GM12878 (cell line): Measurements from ENCODE around the gene C1QBP. TPM values are rescaled to one million over a fixed set of nuclear protein-coding genes. Genes with fewer than 3 reads are reported as not detected.

Experiments
- CBX5 ChIP-seq: sonication (generic); IDR thresholded peaks from 2 replicates; pipeline ENCODE4 v1.6.1; 2016; ENCODE audit warnings: low read depth, moderate library complexity, mild to moderate bottlenecking, inconsistent platforms
- FOXK2 ChIP-seq: fragments of 450-650 bp; IDR thresholded peaks from 2 replicates; pipeline ENCODE4 v1.6.1; 2017; ENCODE audit warnings: mild to moderate bottlenecking, moderate library complexity
- HDAC2 ChIP-seq: fragments of 200-600 bp; sonication (generic); IDR thresholded peaks from 2 replicates; pipeline ENCODE4 v1.6.1; 2017
- IKZF2 ChIP-seq, 2 experiments: fragments of 450-650 bp; IDR thresholded peaks; 2 replicates each; pipeline ENCODE4 v1.6.1; 2017; ENCODE audit warnings: mild to moderate bottlenecking in 2 of 2, moderate library complexity in 2 of 2
- IRF4 ChIP-seq: IDR thresholded peaks from 2 replicates; pipeline ENCODE4 v1.6.1; 2011; ENCODE audit warnings: low read depth, low read length
- NFXL1 ChIP-seq: fragments of 450-650 bp; IDR thresholded peaks from 2 replicates; pipeline ENCODE4 v1.6.1; 2017; ENCODE audit warnings: antibody characterized with exemption, mild to moderate bottlenecking, borderline replicate concordance
- NR2C2 ChIP-seq: IDR thresholded peaks from 2 replicates; pipeline ENCODE4 v1.6.1; 2011; ENCODE audit warnings: borderline replicate concordance, low read depth; ENCODE audit not compliant: control insufficient read depth, insufficient read length
- POU2F2 ChIP-seq: IDR thresholded peaks from 3 replicates; pipeline ENCODE4 v1.6.1; 2011; ENCODE audit warnings: low read depth, mild to moderate bottlenecking, low read length, borderline replicate concordance
- SIN3A ChIP-seq: IDR thresholded peaks from 2 replicates; pipeline ENCODE4 v1.6.1; 2012; ENCODE audit warnings: low read depth, low read length, improper control_type of control experiment
- SMC3 ChIP-seq: IDR thresholded peaks from 2 replicates; pipeline ENCODE4 v1.6.1; 2011; ENCODE audit warnings: low read length, improper control_type of control experiment, borderline replicate concordance
- SP1 ChIP-seq: IDR thresholded peaks from one replicate; pipeline ENCODE4 v1.6.1; 2011; ENCODE audit warnings: low read depth, low read length
- SRF ChIP-seq, 2 experiments: IDR thresholded peaks; 2 replicates each; pipeline ENCODE4 v1.6.1; 2011; ENCODE audit warnings: low read depth in 2 of 2, low read length in 2 of 2, mild to moderate bottlenecking in 1 of 2, moderate library complexity in 1 of 2
- SUZ12 ChIP-seq: fragments of 200-600 bp; sonication (generic); IDR thresholded peaks from one replicate; pipeline ENCODE4 v1.6.1; 2018; ENCODE audit warnings: antibody characterized with exemption, mild to moderate bottlenecking; ENCODE audit not compliant: unreplicated experiment
- TBL1XR1 ChIP-seq: IDR thresholded peaks from 2 replicates; pipeline ENCODE4 v1.6.1; 2012; ENCODE audit warnings: low read depth, low read length, improper control_type of control experiment
- ZBTB40 ChIP-seq: fragments of 450-650 bp; IDR thresholded peaks from 2 replicates; pipeline ENCODE4 v1.6.1; 2016; ENCODE audit warnings: mild to moderate bottlenecking, moderate library complexity, borderline replicate concordance
- ZNF274 ChIP-seq: IDR thresholded peaks from one replicate; pipeline ENCODE4 v1.8.0; 2011; ENCODE audit not compliant: insufficient read length, insufficient read depth
- ZSCAN29 ChIP-seq: fragments of 450-650 bp; IDR thresholded peaks from 2 replicates; pipeline ENCODE4 v1.6.1; 2017; ENCODE audit warnings: mild to moderate bottlenecking, moderate library complexity
- ZZZ3 ChIP-seq: IDR thresholded peaks from 2 replicates; pipeline ENCODE4 v1.6.1; 2011; ENCODE audit warnings: low read depth; ENCODE audit not compliant: control insufficient read depth, insufficient read length
- polyA plus RNA-seq, 11 experiments: library from polyadenylated mRNA; depleted of rRNA in 4 of 11; unstranded in 6 of 11; stranded (reverse) in 5 of 11; fragments of >200 nt; fragmentation: Nextera tagmentation in 4 of 11; fragmentation: Illumina TruSeq in 1 of 11; extraction: Ambion mirVana in 4 of 11; extraction: Trizol in 1 of 11; gene quantifications; 1 replicate in 1 of 11; 2 replicates in 10 of 11; pipeline versions ENCODE4 v1.2.1 to v1.2.3, GENCODE V29; 2011 to 2016; ENCODE audit warnings: inconsistent platforms in 2 of 11, missing spikeins in 2 of 11, low read depth in 1 of 11
- total RNA-seq, 4 experiments: library from RNA; depleted of rRNA in 3 of 4; stranded (reverse); fragments of >200 nt in 3 of 4; fragmentation: Illumina TruSeq in 1 of 4; extraction: Trizol in 1 of 4; gene quantifications; 2 replicates each; pipeline versions ENCODE4 v1.2.1 to v1.2.3, GENCODE V29; 2013 to 2021
- TF ChIP-seq, protein P1 (sequence below): fragments of 450-650 bp; IDR thresholded peaks from 2 replicates; pipeline ENCODE4 v1.6.1; 2017; ENCODE audit warnings: mild to moderate bottlenecking, moderate library complexity
- TF ChIP-seq, protein P2 (sequence below), 3 experiments: IDR thresholded peaks in 2 of 3; conservative IDR thresholded peaks in 1 of 3; 2 replicates each; pipeline ENCODE4 v1.5.1; 2011; ENCODE audit warnings: low read depth in 3 of 3, low read length in 3 of 3, mild to moderate bottlenecking in 3 of 3, control low read depth in 2 of 3, moderate library complexity in 2 of 3, inconsistent platforms in 1 of 3, mixed read lengths in 1 of 3; ENCODE audit not compliant: control insufficient read depth in 2 of 3, insufficient read depth in 1 of 3; ENCODE audit errors: extremely low read depth in 1 of 3

The C1QBP gene
- total and polyA plus RNA-seq, 10 of the 15 experiments (the other 5 are each of a cell fraction or from before 2014, with no cell fraction given): 124 to 989 (median 429) TPM

GRCh38 chr17:5438716-5439445 is at the start of gene C1QBP (continued):
- TF ChIP-seq ZBTB40 (peak; percentile 76; the same call in 1 of the 2 replicates), NR2C2 (no peak), FOXK2 (no peak), POU2F2 (peak; percentile 58; the same call in 2 of the 3 replicates), ZZZ3 (no peak), ZSCAN29 (peak; percentile 96), SMC3 (peak; percentile 78), CBX5 (no peak), HDAC2 (no peak), ZNF274 (no peak), SIN3A (peak; percentile 83), IKZF2 (IDR thresholded peaks at IDR 0.05) (0 out of 4 replicates have a peak, but pooled peaks have one; percentile 24 to 32), TBL1XR1 (no peak), NFXL1 (0 out of 2 replicates have a peak, but pooled peaks have one; percentile 46), IRF4 (peak; percentile 47; the same call in 1 of the 2 replicates), SRF (IDR thresholded peaks at IDR 0.05; ENCODE audit: low read depth in 2 of 2, low read length in 2 of 2) (no peak), SUZ12 (no peak), SP1 (peak; percentile 47)
- TF ChIP-seq, protein P1, sequence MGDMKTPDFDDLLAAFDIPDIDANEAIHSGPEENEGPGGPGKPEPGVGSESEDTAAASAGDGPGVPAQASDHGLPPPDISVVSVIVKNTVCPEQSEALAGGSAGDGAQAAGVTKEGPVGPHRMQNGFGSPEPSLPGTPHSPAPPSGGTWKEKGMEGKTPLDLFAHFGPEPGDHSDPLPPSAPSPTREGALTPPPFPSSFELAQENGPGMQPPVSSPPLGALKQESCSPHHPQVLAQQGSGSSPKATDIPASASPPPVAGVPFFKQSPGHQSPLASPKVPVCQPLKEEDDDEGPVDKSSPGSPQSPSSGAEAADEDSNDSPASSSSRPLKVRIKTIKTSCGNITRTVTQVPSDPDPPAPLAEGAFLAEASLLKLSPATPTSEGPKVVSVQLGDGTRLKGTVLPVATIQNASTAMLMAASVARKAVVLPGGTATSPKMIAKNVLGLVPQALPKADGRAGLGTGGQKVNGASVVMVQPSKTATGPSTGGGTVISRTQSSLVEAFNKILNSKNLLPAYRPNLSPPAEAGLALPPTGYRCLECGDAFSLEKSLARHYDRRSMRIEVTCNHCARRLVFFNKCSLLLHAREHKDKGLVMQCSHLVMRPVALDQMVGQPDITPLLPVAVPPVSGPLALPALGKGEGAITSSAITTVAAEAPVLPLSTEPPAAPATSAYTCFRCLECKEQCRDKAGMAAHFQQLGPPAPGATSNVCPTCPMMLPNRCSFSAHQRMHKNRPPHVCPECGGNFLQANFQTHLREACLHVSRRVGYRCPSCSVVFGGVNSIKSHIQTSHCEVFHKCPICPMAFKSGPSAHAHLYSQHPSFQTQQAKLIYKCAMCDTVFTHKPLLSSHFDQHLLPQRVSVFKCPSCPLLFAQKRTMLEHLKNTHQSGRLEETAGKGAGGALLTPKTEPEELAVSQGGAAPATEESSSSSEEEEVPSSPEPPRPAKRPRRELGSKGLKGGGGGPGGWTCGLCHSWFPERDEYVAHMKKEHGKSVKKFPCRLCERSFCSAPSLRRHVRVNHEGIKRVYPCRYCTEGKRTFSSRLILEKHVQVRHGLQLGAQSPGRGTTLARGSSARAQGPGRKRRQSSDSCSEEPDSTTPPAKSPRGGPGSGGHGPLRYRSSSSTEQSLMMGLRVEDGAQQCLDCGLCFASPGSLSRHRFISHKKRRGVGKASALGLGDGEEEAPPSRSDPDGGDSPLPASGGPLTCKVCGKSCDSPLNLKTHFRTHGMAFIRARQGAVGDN: peak; percentile 93
- TF ChIP-seq, protein P2, sequence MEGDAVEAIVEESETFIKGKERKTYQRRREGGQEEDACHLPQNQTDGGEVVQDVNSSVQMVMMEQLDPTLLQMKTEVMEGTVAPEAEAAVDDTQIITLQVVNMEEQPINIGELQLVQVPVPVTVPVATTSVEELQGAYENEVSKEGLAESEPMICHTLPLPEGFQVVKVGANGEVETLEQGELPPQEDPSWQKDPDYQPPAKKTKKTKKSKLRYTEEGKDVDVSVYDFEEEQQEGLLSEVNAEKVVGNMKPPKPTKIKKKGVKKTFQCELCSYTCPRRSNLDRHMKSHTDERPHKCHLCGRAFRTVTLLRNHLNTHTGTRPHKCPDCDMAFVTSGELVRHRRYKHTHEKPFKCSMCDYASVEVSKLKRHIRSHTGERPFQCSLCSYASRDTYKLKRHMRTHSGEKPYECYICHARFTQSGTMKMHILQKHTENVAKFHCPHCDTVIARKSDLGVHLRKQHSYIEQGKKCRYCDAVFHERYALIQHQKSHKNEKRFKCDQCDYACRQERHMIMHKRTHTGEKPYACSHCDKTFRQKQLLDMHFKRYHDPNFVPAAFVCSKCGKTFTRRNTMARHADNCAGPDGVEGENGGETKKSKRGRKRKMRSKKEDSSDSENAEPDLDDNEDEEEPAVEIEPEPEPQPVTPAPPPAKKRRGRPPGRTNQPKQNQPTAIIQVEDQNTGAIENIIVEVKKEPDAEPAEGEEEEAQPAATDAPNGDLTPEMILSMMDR (IDR thresholded peaks at IDR 0.05 in 2 of 3, conservative IDR thresholded peaks at IDR 0.05 in 1 of 3; ENCODE audit: control insufficient read depth in 2 of 3, extremely low read depth in 1 of 3, insufficient read depth in 1 of 3, low read depth in 3 of 3, low read length in 3 of 3): peak; percentile 93 to 99 (median 99); a peak in 5 of 6 replicates
